H9 (cell line): ENCODE measurements around the gene MGAT5. TPM values are rescaled to one million over a fixed set of nuclear protein-coding genes. Genes with fewer than 3 reads are reported as not detected.

Source experiments
- DNase-seq: peaks from one replicate; pipeline ENCODE4 v3.0.0-alpha.2; 2017
- H2AFZ ChIP-seq: one replicate; pipeline ENCODE4 v1.6.1; 2013; ENCODE audit warnings: mild to moderate bottlenecking, low read length, control low read depth, moderate library complexity
- H2AK5ac ChIP-seq: 2 replicates; pipeline ENCODE4 v1.6.1; 2013; ENCODE audit warnings: low read length, control low read depth, mixed read lengths; ENCODE audit not compliant: insufficient read length
- H2BK120ac ChIP-seq: one replicate; pipeline ENCODE4 v1.6.1; 2013; ENCODE audit warnings: low read depth, mild to moderate bottlenecking, low read length, control low read depth, inconsistent platforms; ENCODE audit not compliant: poor library complexity, severe bottlenecking
- H2BK12ac ChIP-seq: 2 replicates; pipeline ENCODE4 v1.6.1; 2013; ENCODE audit warnings: low read length, control low read depth, mixed read lengths, low read depth; ENCODE audit not compliant: insufficient read length
- H2BK15ac ChIP-seq: 2 replicates; pipeline ENCODE4 v1.6.1; 2013; ENCODE audit warnings: low read depth, low read length, control low read depth
- H2BK20ac ChIP-seq: one replicate; pipeline ENCODE4 v1.6.1; 2013; ENCODE audit warnings: low read depth, mild to moderate bottlenecking, low read length, control low read depth, inconsistent platforms; ENCODE audit not compliant: poor library complexity, severe bottlenecking
- H2BK5ac ChIP-seq: 2 replicates; pipeline ENCODE4 v1.6.1; 2013; ENCODE audit warnings: low read length, control low read depth, mixed read lengths; ENCODE audit not compliant: insufficient read length
- H3K14ac ChIP-seq: 2 replicates; pipeline ENCODE4 v1.6.1; 2013; ENCODE audit warnings: low read length, control low read depth; ENCODE audit not compliant: insufficient read depth
- H3K18ac ChIP-seq: 2 replicates; pipeline ENCODE4 v1.6.1; 2013; ENCODE audit warnings: low read depth, mild to moderate bottlenecking, mixed read lengths, low read length, control low read depth; ENCODE audit not compliant: insufficient read length
- H3K23ac ChIP-seq: 2 replicates; pipeline ENCODE4 v1.6.1; 2013; ENCODE audit warnings: low read length, control low read depth, mixed read lengths, low read depth; ENCODE audit not compliant: insufficient read length
- H3K23me2 ChIP-seq: 2 replicates; pipeline ENCODE4 v1.6.1; 2013; ENCODE audit warnings: low read depth, mild to moderate bottlenecking, mixed read lengths, low read length, control low read depth; ENCODE audit not compliant: insufficient read length, poor library complexity, severe bottlenecking
- H3K27ac ChIP-seq: 2 replicates; pipeline ENCODE4 v1.5.1; 2013; ENCODE audit warnings: low read length, control low read depth, mixed read lengths, low read depth; ENCODE audit not compliant: insufficient read length
- H3K27me3 ChIP-seq: 2 replicates; pipeline ENCODE4 v1.6.1; 2013; ENCODE audit warnings: low read length, control low read depth, inconsistent platforms; ENCODE audit not compliant: insufficient read depth
- H3K4ac ChIP-seq: 2 replicates; pipeline ENCODE4 v1.6.1; 2013; ENCODE audit warnings: low read depth, mild to moderate bottlenecking, control low read depth, inconsistent platforms, low read length, moderate library complexity
- H3K4me1 ChIP-seq: 2 replicates; pipeline ENCODE4 v1.6.1; 2013; ENCODE audit warnings: low read length, control low read depth, inconsistent platforms; ENCODE audit not compliant: insufficient read depth
- H3K4me2 ChIP-seq: 2 replicates; pipeline ENCODE4 v1.6.1; 2013; ENCODE audit warnings: low read length, control low read depth, mixed read lengths; ENCODE audit not compliant: insufficient read length, insufficient read depth
- H3K56ac ChIP-seq: 2 replicates; pipeline ENCODE4 v1.6.1; 2013; ENCODE audit warnings: low read depth, mild to moderate bottlenecking, mixed read lengths, low read length, control low read depth; ENCODE audit not compliant: insufficient read length
- H3K79me1 ChIP-seq: 2 replicates; pipeline ENCODE4 v1.6.1; 2013; ENCODE audit warnings: low read depth, mild to moderate bottlenecking, moderate library complexity, low read length, control low read depth, inconsistent platforms; ENCODE audit not compliant: insufficient read depth, poor library complexity, severe bottlenecking
- H3K79me2 ChIP-seq: 2 replicates; pipeline ENCODE4 v1.6.1; 2013; ENCODE audit warnings: low read length, control low read depth, inconsistent platforms; ENCODE audit not compliant: insufficient read depth
- H3K9ac ChIP-seq: 2 replicates; pipeline ENCODE4 v1.6.1; 2013; ENCODE audit warnings: low read length, control low read depth, mixed read lengths; ENCODE audit not compliant: insufficient read length; ENCODE audit errors: extremely low read depth
- H3K9me3 ChIP-seq: one replicate; pipeline ENCODE4 v1.6.1; 2013; ENCODE audit warnings: low read depth, low read length, inconsistent platforms; ENCODE audit not compliant: control insufficient read depth
- H3T11ph ChIP-seq: one replicate; pipeline ENCODE4 v1.6.1; 2013; ENCODE audit warnings: mild to moderate bottlenecking, low read length, control low read depth, inconsistent platforms
- H4K20me1 ChIP-seq: one replicate; pipeline ENCODE4 v1.6.1; 2013; ENCODE audit not compliant: control insufficient read depth, insufficient read length, insufficient read depth
- H4K5ac ChIP-seq: 2 replicates; pipeline ENCODE4 v1.6.1; 2013; ENCODE audit warnings: low read depth, mild to moderate bottlenecking, mixed read lengths, low read length, control low read depth; ENCODE audit not compliant: insufficient read length
- H4K8ac ChIP-seq: replicated peaks from 2 replicates; pipeline ENCODE4 v1.6.1; 2013; ENCODE audit warnings: low read length, control low read depth, mixed read lengths, low read depth; ENCODE audit not compliant: insufficient read length
- H4K91ac ChIP-seq: 2 replicates; pipeline ENCODE4 v1.6.1; 2013; ENCODE audit warnings: low read depth, mild to moderate bottlenecking, moderate library complexity, mixed read lengths, low read length, control low read depth; ENCODE audit not compliant: insufficient read length
- H3K27ac Mint-ChIP-seq, 3 experiments: 2 replicates in 2 of 3; 3 replicates in 1 of 3; pipeline ENCODE4 v1.8.0; 2020 to 2021; ENCODE audit warnings: mixed read lengths in 3 of 3, mild to moderate bottlenecking in 1 of 3, moderate library complexity in 1 of 3
- H3K27me3 Mint-ChIP-seq: 2 replicates; pipeline ENCODE4 v1.8.0; 2021; ENCODE audit warnings: low read depth, mild to moderate bottlenecking, moderate library complexity, mixed read lengths
- H3K36me3 Mint-ChIP-seq, 3 experiments: 2 replicates in 2 of 3; 3 replicates in 1 of 3; pipeline ENCODE4 v1.8.0; 2020 to 2021; ENCODE audit warnings: low read depth in 3 of 3, mixed read lengths in 3 of 3; ENCODE audit not compliant: insufficient read depth in 1 of 3
- H3K4me1 Mint-ChIP-seq, 2 experiments: 2 replicates each; pipeline ENCODE4 v1.8.0; 2020; ENCODE audit warnings: mixed read lengths in 2 of 2
- H3K4me3 Mint-ChIP-seq, 2 experiments: 2 replicates in 1 of 2; 3 replicates in 1 of 2; pipeline ENCODE4 v1.8.0; 2020 to 2021; ENCODE audit warnings: mild to moderate bottlenecking in 2 of 2, mixed read lengths in 2 of 2, moderate library complexity in 1 of 2
- H3K9me3 Mint-ChIP-seq, 2 experiments: 2 replicates in 1 of 2; 3 replicates in 1 of 2; pipeline ENCODE4 v1.8.0; 2020; ENCODE audit warnings: mild to moderate bottlenecking in 2 of 2, mixed read lengths in 2 of 2, moderate library complexity in 1 of 2
- WGBS: extraction: QIAGEN DNeasy Blood & Tissue Kit; methylation state at CpG from one replicate; pipeline ENCODE4 v1.1.7; 2013; ENCODE audit warnings: missing lambda C conversion rate, low lambda C conversion rate, mixed read lengths; ENCODE audit not compliant: insufficient read length; ENCODE audit errors: extremely low coverage; 5-methylcytosine and 5-hydroxymethylcytosine counted together
- total RNA-seq: library from RNA; stranded (reverse); gene quantifications from 2 replicates; pipeline ENCODE4 v1.2.1, GENCODE V29; 2021
- TF ChIP-seq, protein P1 (sequence below): fragments of 200-600 bp; sonication (generic); conservative IDR thresholded peaks from 3 replicates; pipeline ENCODE4 v1.8.0; 2021; ENCODE audit warnings: antibody characterized with exemption, mild to moderate bottlenecking

MGAT5 gene
- total RNA-seq, 1 experiment from 2014 or later = 25.7 TPM

DNA sequence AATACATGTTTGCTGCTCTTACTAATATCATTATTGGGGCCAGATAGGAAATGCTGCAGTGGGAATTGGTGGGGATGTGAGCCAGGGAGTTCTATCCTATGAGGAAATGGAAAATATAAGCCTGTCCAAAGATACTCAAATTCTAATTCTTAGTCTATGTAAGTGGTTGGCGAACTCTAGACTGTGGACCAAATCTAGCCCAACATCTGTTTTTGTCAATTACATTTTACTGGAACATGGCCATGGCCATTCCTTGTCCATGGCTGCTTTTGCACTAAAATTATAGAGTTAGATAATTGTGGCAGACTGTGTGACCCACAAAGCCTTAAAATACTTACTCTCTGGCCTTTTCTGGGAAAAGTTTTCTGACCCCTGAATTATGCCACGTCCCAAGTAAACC is 113.3 kb downstream of the MGAT5 start:
- Histone ChIP-seq H2AK5ac (no peak overlapping the region), H2AFZ (no peak overlapping the region), H3K4ac (no peak overlapping the region), H3K9ac (no peak overlapping the region), H3K23me2 (no peaks in the 10 kb centered on the region), H2BK5ac (no peak overlapping the region), H2BK20ac (no peak overlapping the region), H3K14ac (no peak overlapping the region), H3K79me2 (no peaks in the 10 kb centered on the region), H3K79me1 (no peaks in the 10 kb centered on the region), H4K91ac (no peak overlapping the region), H3T11ph (no peak overlapping the region), H3K56ac (no peak overlapping the region), H2BK12ac (no peak overlapping the region), H3K9me3 (no peaks in the 10 kb centered on the region), H3K27me3 (no peaks in the 10 kb centered on the region), H2BK15ac (no peak overlapping the region), H2BK120ac (no peak overlapping the region), H3K23ac (no peak overlapping the region), H3K4me2 (no peak overlapping the region), H3K18ac (no peak overlapping the region), H4K5ac (no peak overlapping the region), H3K4me1 (no peaks in the 10 kb centered on the region), H3K27ac (no peak overlapping the region), H4K20me1 (no peaks in the 10 kb centered on the region), H4K8ac (no peak overlapping the region)
- Mint-ChIP-seq H3K27me3 (no peaks in the 10 kb centered on the region), H3K4me1 (peaks cover 2 to 6% of the 10 kb centered on the region in 2 experiments; a peak in 3 of 4 replicates), H3K4me3 (no peak overlapping the region), H3K9me3 (no peaks in the 10 kb centered on the region), H3K27ac (no peak overlapping the region), H3K36me3 (peaks cover 0 to 10% (median 0%) of the 10 kb centered on the region in 3 experiments; a peak in 5 of 7 replicates)
- TF ChIP-seq, protein P1, sequence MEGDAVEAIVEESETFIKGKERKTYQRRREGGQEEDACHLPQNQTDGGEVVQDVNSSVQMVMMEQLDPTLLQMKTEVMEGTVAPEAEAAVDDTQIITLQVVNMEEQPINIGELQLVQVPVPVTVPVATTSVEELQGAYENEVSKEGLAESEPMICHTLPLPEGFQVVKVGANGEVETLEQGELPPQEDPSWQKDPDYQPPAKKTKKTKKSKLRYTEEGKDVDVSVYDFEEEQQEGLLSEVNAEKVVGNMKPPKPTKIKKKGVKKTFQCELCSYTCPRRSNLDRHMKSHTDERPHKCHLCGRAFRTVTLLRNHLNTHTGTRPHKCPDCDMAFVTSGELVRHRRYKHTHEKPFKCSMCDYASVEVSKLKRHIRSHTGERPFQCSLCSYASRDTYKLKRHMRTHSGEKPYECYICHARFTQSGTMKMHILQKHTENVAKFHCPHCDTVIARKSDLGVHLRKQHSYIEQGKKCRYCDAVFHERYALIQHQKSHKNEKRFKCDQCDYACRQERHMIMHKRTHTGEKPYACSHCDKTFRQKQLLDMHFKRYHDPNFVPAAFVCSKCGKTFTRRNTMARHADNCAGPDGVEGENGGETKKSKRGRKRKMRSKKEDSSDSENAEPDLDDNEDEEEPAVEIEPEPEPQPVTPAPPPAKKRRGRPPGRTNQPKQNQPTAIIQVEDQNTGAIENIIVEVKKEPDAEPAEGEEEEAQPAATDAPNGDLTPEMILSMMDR = no peak
- DNase-seq = no peak
- WGBS = no CpG with 5 or more reads among the region's 2 CpGs
